HepG2 (cell line): ENCODE results near the gene IWS1. TPM values are rescaled to one million over a fixed set of nuclear protein-coding genes. Genes with fewer than 3 reads are reported as not detected.

ENCODE experiments used
- ATAC-seq: fragments of 200-7000 bp; cut with Tn5 transposase; 3 replicates; pipeline ENCODE4 v1.9.1; 2020; ENCODE audit warnings: mild to moderate bottlenecking, moderate library complexity
- BruUV-seq: library from RNA; stranded (reverse); fragments of 400-500 nt; replicated peaks from 2 replicates; lab custom pipeline; 2021; lab: Mats Ljungman, UMichigan
- CTCF ChIA-PET: fragments of 300-600 bp; formaldehyde crosslinking; extraction: SDS; loops from one replicate; lab custom pipeline; 2021; ENCODE audit warnings: low total read pairs, inconsistent platforms, low intra/inter-chr PET ratio; lab: Yijun Ruan, JAX
- POLR2A ChIA-PET: fragments of 350-600 bp; sonication (Branson Sonifier 250); formaldehyde crosslinking; loops from one replicate; lab custom pipeline; 2020; ENCODE audit warnings: antibody characterized with exemption, inconsistent platforms; lab: Yijun Ruan, JAX
- DNase-seq: peaks from one replicate; pipeline ENCODE4 v3.0.0-alpha.2; 2015; ENCODE audit warnings: low spot score
- FAIRE-seq: peaks from 3 replicates; lab custom pipeline; 2011; peaks lifted over from hg19 to GRCh38; lab: Jason Lieb, UNC
- H2AFZ ChIP-seq: one replicate; pipeline ENCODE4 v1.6.1; 2011; ENCODE audit warnings: low read length, inconsistent platforms
- H3K27ac ChIP-seq: fragments of 300-600 bp; 3 replicates; pipeline ENCODE4 v1.8.0; 2011; ENCODE audit warnings: mixed run types, mild to moderate bottlenecking, mixed read lengths, low read length, inconsistent platforms; ENCODE audit not compliant: insufficient read depth; ENCODE audit errors: extremely low read length
- H3K27me3 ChIP-seq, 2 experiments: fragments of 200-600 bp in 1 of 2; 2 replicates in 1 of 2; 3 replicates in 1 of 2; pipeline versions ENCODE4 v1.6.0 to v1.8.0; 2011; ENCODE audit warnings: low read length in 2 of 2, mild to moderate bottlenecking in 2 of 2, moderate library complexity in 2 of 2, inconsistent platforms in 1 of 2; ENCODE audit not compliant: insufficient read depth in 2 of 2, control insufficient read depth in 1 of 2
- H3K36me3 ChIP-seq, 2 experiments: fragments of 200-600 bp in 1 of 2; replicated peaks in 1 of 2; 2 replicates in 1 of 2; 3 replicates in 1 of 2; pipeline versions ENCODE4 v1.5.1 to v1.8.0; 2011; ENCODE audit warnings: low read length in 2 of 2, inconsistent platforms in 1 of 2; ENCODE audit not compliant: insufficient read depth in 2 of 2, control insufficient read depth in 1 of 2
- H3K4me1 ChIP-seq: 2 replicates; pipeline ENCODE4 v1.5.1; 2012; ENCODE audit warnings: low read length, inconsistent platforms; ENCODE audit not compliant: insufficient read depth
- H3K4me2 ChIP-seq: 2 replicates; pipeline ENCODE4 v1.6.0; 2011; ENCODE audit warnings: low read depth, low read length, inconsistent platforms
- H3K4me3 ChIP-seq, 3 experiments: fragments of 200-600 bp in 1 of 3; sonication (generic), shearing (Covaris generic) in 1 of 3; replicated peaks in 1 of 3; 2 replicates each; pipeline ENCODE4 v1.5.1; 2011 to 2016; ENCODE audit warnings: low read length in 3 of 3, inconsistent platforms in 2 of 3, low read depth in 2 of 3, mild to moderate bottlenecking in 2 of 3, control low read depth in 1 of 3, mixed read lengths in 1 of 3; ENCODE audit not compliant: insufficient read depth in 1 of 3
- H3K79me2 ChIP-seq: one replicate; pipeline ENCODE4 v1.6.1; 2011; ENCODE audit warnings: low read length, inconsistent platforms; ENCODE audit not compliant: insufficient read depth
- H3K9ac ChIP-seq: 2 replicates; pipeline ENCODE4 v1.6.0; 2011; ENCODE audit warnings: mild to moderate bottlenecking, low read depth, low read length, inconsistent platforms; ENCODE audit not compliant: insufficient read depth
- H3K9me3 ChIP-seq: 2 replicates; pipeline ENCODE4 v1.5.1; 2012; ENCODE audit warnings: mild to moderate bottlenecking, low read length
- H4K20me1 ChIP-seq: 2 replicates; pipeline ENCODE4 v1.6.0; 2011; ENCODE audit warnings: inconsistent platforms, mild to moderate bottlenecking, low read length, moderate library complexity; ENCODE audit not compliant: insufficient read depth
- NCOA1 ChIP-seq: sonication (generic); formaldehyde crosslinking; IDR thresholded peaks from 2 replicates; pipeline ENCODE4 v1.9.0; 2021; ENCODE audit warnings: missing genetic modification reagents
- RXRA ChIP-seq: sonication (generic); formaldehyde crosslinking; IDR thresholded peaks from 2 replicates; pipeline ENCODE4 v1.5.1; 2020; ENCODE audit warnings: missing genetic modification reagents
- SCMH1 ChIP-seq: sonication (generic); formaldehyde crosslinking; IDR thresholded peaks from 2 replicates; pipeline ENCODE4 v1.9.0; 2021; ENCODE audit warnings: missing genetic modification reagents, mild to moderate bottlenecking, borderline replicate concordance
- ZNF737 ChIP-seq: sonication (generic); formaldehyde crosslinking; IDR thresholded peaks from 2 replicates; pipeline ENCODE4 v1.5.0; 2020; ENCODE audit warnings: missing genetic modification reagents, mild to moderate bottlenecking, borderline replicate concordance
- ZNF75D ChIP-seq: sonication (generic); formaldehyde crosslinking; IDR thresholded peaks from 2 replicates; pipeline ENCODE4 v1.8.1; 2023; ENCODE audit warnings: missing genetic modification reagents, mild to moderate bottlenecking, borderline replicate concordance
- WGBS: methylation state at CpG from one replicate; pipeline ENCODE4 v1.1.6; 2017; ENCODE audit warnings: low lambda C conversion rate; 5-methylcytosine and 5-hydroxymethylcytosine counted together
- in situ Hi-C: cut with HindIII; loops from 2 replicates; pipeline ENCODE4 v1.10.0; 2017; ENCODE audit warnings: low pct_unique_long_range_greater_than_20kb; ENCODE audit not compliant: extremely low pct_ligation_motif_present
- intact Hi-C: fragments of 100-400 bp; cut with micrococcal nuclease; formaldehyde crosslinking; loops from one replicate; pipeline ENCODE4 v1.10.0; 2022; ENCODE audit not compliant: unreplicated experiment
- polyA plus RNA-seq, 8 experiments: library from polyadenylated mRNA; depleted of rRNA in 3 of 8; stranded (reverse) in 7 of 8; unstranded in 1 of 8; fragments of >200 nt; fragmentation: Illumina TruSeq in 4 of 8; extraction: Trizol in 4 of 8; gene quantifications; 2 replicates each; pipeline versions ENCODE4 v1.2.1 to v1.2.3, GENCODE V29; 2011 to 2016; ENCODE audit warnings: low read depth in 4 of 8, missing spikeins in 1 of 8, mixed read lengths in 1 of 8; ENCODE audit not compliant: insufficient read depth in 1 of 8
- total RNA-seq, 5 experiments: library from RNA; depleted of rRNA; stranded (reverse); fragments of >200 nt; fragmentation: Illumina TruSeq; extraction: Trizol; gene quantifications; 2 replicates each; pipeline ENCODE4 v1.2.3, GENCODE V29; 2016; ENCODE audit warnings: low read depth in 1 of 5

Gene IWS1
- total and polyA plus RNA-seq, 2 of the 13 experiments (the other 11 are each of a cell fraction or from before 2014, with no cell fraction given): 28.9 to 62.3 TPM

DNA sequence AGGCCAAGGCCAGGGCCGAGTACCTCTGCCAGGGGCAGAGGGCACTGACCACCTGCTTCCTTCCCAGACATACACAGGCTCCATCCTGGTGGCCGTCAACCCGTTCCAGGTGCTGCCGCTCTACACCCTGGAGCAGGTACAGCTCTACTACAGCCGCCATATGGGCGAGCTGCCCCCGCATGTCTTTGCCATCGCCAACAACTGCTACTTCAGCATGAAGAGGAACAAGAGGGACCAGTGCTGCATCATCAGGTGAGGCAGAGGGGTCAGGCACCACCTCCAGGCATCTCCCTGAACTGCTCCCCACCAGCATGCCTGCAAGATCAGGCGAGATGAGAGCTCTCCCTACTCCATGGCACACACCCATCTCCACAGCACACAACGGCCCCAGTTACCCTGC, 40.3 kb upstream of the IWS1 start:
- H3K4me2 ChIP-seq: no peak overlapping the region
- in situ Hi-C loops (no loop called here), intact Hi-C loops (no loop called here)
- H3K27ac ChIP-seq: no peak overlapping the region
- BruUV-seq: no TSS peak
- 40% methylated on average over 9 of the region's 10 CpGs for WGBS
- H4K20me1 ChIP-seq: no peaks in the 10 kb centered on the region
- H3K4me3 ChIP-seq: no peak overlapping the region
- ChIA-PET CTCF (no interaction called here), POLR2A (no interaction called here)
- no peak for DNase-seq
- FAIRE-seq: no peak
- H3K27me3 ChIP-seq: peaks cover 7 to 76% of the 10 kb centered on the region in 2 experiments
- H3K79me2 ChIP-seq: no peaks in the 10 kb centered on the region
- H3K36me3 ChIP-seq: no peaks in the 10 kb centered on the region
- 0 out of 2 replicates have a peak, but pooled peaks cover 7% of the 10 kb centered on the region for H3K4me1 ChIP-seq
- ATAC-seq: peak; percentile 63
- H3K9ac ChIP-seq: no peak overlapping the region
- H2AFZ ChIP-seq: no peak overlapping the region
- H3K9me3 ChIP-seq: no peaks in the 10 kb centered on the region
- no peak for TF ChIP-seq ZNF737 (CRISPR knock-in tag)
- 0 out of 2 replicates have a peak, but pooled peaks have one; percentile 31 for TF ChIP-seq RXRA (CRISPR knock-in tag)
- 0 out of 2 replicates have a peak, but pooled peaks have one; percentile 39 for TF ChIP-seq ZNF75D

DNA sequence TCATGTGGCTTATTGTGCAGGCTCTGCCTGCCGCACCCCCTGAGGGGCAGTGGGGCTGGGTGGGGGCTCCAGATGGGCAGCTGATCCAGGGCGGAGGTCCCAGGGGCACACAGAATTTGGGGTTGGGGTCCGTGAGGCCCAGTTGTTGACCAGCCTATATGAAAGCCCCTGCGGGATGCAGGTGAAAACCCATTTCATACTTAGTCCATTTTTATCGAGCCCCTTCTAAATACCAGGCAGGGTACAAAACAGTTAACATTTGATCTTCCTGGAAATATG, 39.8 kb upstream of the IWS1 start:
- DNase-seq (no peak), ATAC-seq (no peak), FAIRE-seq (no peak)
- TF ChIP-seq SCMH1 (CRISPR knock-in tag): no peak
- 0 out of 2 replicates have a peak, but pooled peaks have one; percentile 28 for TF ChIP-seq NCOA1 (CRISPR knock-in tag)
- H3K4me1 ChIP-seq: peaks cover 10% of the 10 kb centered on the region
- no peaks in the 10 kb centered on the region for H3K9me3 ChIP-seq
- H3K4me3 ChIP-seq: no peak overlapping the region
- ChIA-PET POLR2A (no interaction called here), CTCF (no interaction called here)
- no peak overlapping the region for H3K9ac ChIP-seq
- no peak overlapping the region for H3K27ac ChIP-seq
- no TSS peak for BruUV-seq
- H3K4me2 ChIP-seq: no peak overlapping the region
- no peaks in the 10 kb centered on the region for H3K36me3 ChIP-seq
- in situ Hi-C loops (no loop called here), intact Hi-C loops (no loop called here)
- H2AFZ ChIP-seq: no peak overlapping the region
- H3K27me3 ChIP-seq: peaks cover 7 to 75% of the 10 kb centered on the region in 2 experiments
- no peaks in the 10 kb centered on the region for H4K20me1 ChIP-seq
- 48% methylated on average over 5 of the region's 5 CpGs for WGBS
- no peaks in the 10 kb centered on the region for H3K79me2 ChIP-seq
